HepG2 (cell line): Measurements from ENCODE around the gene SIAH1. TPM values are rescaled to one million over a fixed set of nuclear protein-coding genes. Genes with fewer than 3 reads are reported as not detected.
A peak's percentile ranks its signal among the peaks of the same experiment; 100 is the strongest.

ENCODE experiments used
- BORCS8-MEF2B ChIP-seq: sonication (generic); formaldehyde crosslinking; IDR thresholded peaks from 2 replicates; pipeline ENCODE4 v1.8.0; 2022; ENCODE audit warnings: mild to moderate bottlenecking, missing genetic modification reagents
- CCDC6 ChIP-seq: sonication (generic); formaldehyde crosslinking; IDR thresholded peaks from 2 replicates; pipeline ENCODE4 v1.8.1; 2022; ENCODE audit warnings: mild to moderate bottlenecking, missing genetic modification reagents, moderate library complexity
- EZH2 ChIP-seq: conservative IDR thresholded peaks from 2 replicates; pipeline ENCODE4 v1.6.1; 2012; ENCODE audit warnings: mild to moderate bottlenecking, low read depth, low read length, moderate library complexity
- FOSL1 ChIP-seq: sonication (generic); formaldehyde crosslinking; IDR thresholded peaks from 2 replicates; pipeline ENCODE4 v1.9.0; 2021; ENCODE audit warnings: missing genetic modification reagents, borderline replicate concordance
- GLI4 ChIP-seq: sonication (generic); formaldehyde crosslinking; IDR thresholded peaks from 2 replicates; pipeline ENCODE4 v1.5.1; 2020; ENCODE audit warnings: missing genetic modification reagents, mild to moderate bottlenecking, moderate library complexity, borderline replicate concordance
- KMT2B ChIP-seq: IDR thresholded peaks from 2 replicates; pipeline ENCODE4 v1.6.1; 2016; ENCODE audit warnings: missing genetic modification reagents, missing compliant biosample characterization
- MZF1 ChIP-seq: sonication (generic); formaldehyde crosslinking; IDR thresholded peaks from 2 replicates; pipeline ENCODE4 v1.8.1; 2023; ENCODE audit warnings: mild to moderate bottlenecking, missing genetic modification reagents, borderline replicate concordance
- PAX8 ChIP-seq: sonication (generic); formaldehyde crosslinking; IDR thresholded peaks from 2 replicates; pipeline ENCODE4 v1.8.0; 2022; ENCODE audit warnings: mild to moderate bottlenecking, missing genetic modification reagents, borderline replicate concordance
- PHF20 ChIP-seq: sonication (generic); formaldehyde crosslinking; IDR thresholded peaks from 2 replicates; pipeline ENCODE4 v1.5.0; 2020; ENCODE audit warnings: mild to moderate bottlenecking, missing genetic modification reagents
- PHF8 ChIP-seq: sonication (generic); formaldehyde crosslinking; IDR thresholded peaks from 2 replicates; pipeline ENCODE4 v1.5.0; 2020; ENCODE audit warnings: missing genetic modification reagents
- POLR2AphosphoS5 ChIP-seq: IDR thresholded peaks from 2 replicates; pipeline ENCODE4 v1.6.1; 2012; ENCODE audit warnings: low read depth, low read length
- SMAD3 ChIP-seq: sonication (generic); formaldehyde crosslinking; IDR thresholded peaks from 2 replicates; pipeline ENCODE4 v1.4.0; 2020; ENCODE audit warnings: missing genetic modification reagents
- ZFP1 ChIP-seq: IDR thresholded peaks from 2 replicates; pipeline ENCODE4 v1.6.1; 2016
- ZNF331 ChIP-seq: sonication (generic); formaldehyde crosslinking; IDR thresholded peaks from 2 replicates; pipeline ENCODE4 v1.4.0; 2020; ENCODE audit warnings: missing genetic modification reagents
- ZNF34 ChIP-seq: sonication (generic); formaldehyde crosslinking; IDR thresholded peaks from 2 replicates; pipeline ENCODE4 v1.4.0; 2020; ENCODE audit warnings: mild to moderate bottlenecking, missing genetic modification reagents, borderline replicate concordance
- ZNF543 ChIP-seq: sonication (generic); formaldehyde crosslinking; IDR thresholded peaks from 2 replicates; pipeline ENCODE4 v1.4.0; 2020; ENCODE audit warnings: mild to moderate bottlenecking, missing genetic modification reagents
- ZNF629 ChIP-seq: sonication (generic); formaldehyde crosslinking; conservative IDR thresholded peaks from 2 replicates; pipeline ENCODE4 v1.5.0; 2020; ENCODE audit warnings: missing genetic modification reagents
- polyA plus RNA-seq, 8 experiments: library from polyadenylated mRNA; depleted of rRNA in 3 of 8; stranded (reverse) in 7 of 8; unstranded in 1 of 8; fragments of >200 nt; fragmentation: Illumina TruSeq in 4 of 8; extraction: Trizol in 4 of 8; gene quantifications; 2 replicates each; pipeline versions ENCODE4 v1.2.1 to v1.2.3, GENCODE V29; 2011 to 2016; ENCODE audit warnings: low read depth in 4 of 8, missing spikeins in 1 of 8, mixed read lengths in 1 of 8; ENCODE audit not compliant: insufficient read depth in 1 of 8
- total RNA-seq, 5 experiments: library from RNA; depleted of rRNA; stranded (reverse); fragments of >200 nt; fragmentation: Illumina TruSeq; extraction: Trizol; gene quantifications; 2 replicates each; pipeline ENCODE4 v1.2.3, GENCODE V29; 2016; ENCODE audit warnings: low read depth in 1 of 5
- TF ChIP-seq, protein P1 (sequence below): sonication (generic); formaldehyde crosslinking; IDR thresholded peaks from 2 replicates; pipeline ENCODE4 v1.4.0; 2020; ENCODE audit warnings: missing genetic modification reagents
- TF ChIP-seq, protein P2 (sequence below): sonication (generic); formaldehyde crosslinking; IDR thresholded peaks from 2 replicates; pipeline ENCODE4 v1.5.1; 2020; ENCODE audit warnings: missing genetic modification reagents, mild to moderate bottlenecking, borderline replicate concordance
- TF ChIP-seq, protein P3 (sequence below): sonication (generic); formaldehyde crosslinking; IDR thresholded peaks from 2 replicates; pipeline ENCODE4 v1.5.1; 2020; ENCODE audit warnings: missing genetic modification reagents, mild to moderate bottlenecking, borderline replicate concordance

SIAH1 gene
- total and polyA plus RNA-seq, 2 of the 13 experiments (the other 11 are each of a cell fraction or from before 2014, with no cell fraction given): 16.0 to 28.6 TPM

DNA sequence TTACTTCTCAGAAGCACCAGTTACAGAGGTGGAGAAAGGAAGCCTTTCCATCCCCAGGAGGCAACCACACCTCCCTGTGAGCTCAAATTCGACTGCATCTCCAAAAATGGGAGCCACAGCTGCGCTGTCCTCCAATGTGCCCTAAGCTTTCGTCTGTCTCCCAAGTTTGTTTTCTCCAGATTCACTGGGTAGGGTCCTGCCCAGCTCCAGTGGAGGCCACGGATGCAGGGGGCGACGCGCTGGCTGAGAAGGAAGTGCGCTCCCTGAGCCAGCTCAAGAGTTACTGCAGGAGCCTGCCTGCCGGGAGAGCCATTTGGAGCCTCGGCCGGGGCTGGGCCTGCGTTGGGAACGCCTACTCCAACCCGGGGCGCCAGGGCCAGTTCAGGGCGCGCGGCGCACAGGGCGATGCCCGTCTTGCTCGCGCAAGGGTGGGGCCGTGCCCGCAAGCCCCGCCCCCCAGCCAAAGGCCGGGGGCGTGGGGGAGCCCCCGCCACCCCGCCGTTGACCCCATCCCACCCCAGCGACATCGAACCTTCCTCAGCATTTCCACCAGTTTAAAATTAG, 19.5 kb downstream of the SIAH1 start (continued):
- TF ChIP-seq, protein P1, sequence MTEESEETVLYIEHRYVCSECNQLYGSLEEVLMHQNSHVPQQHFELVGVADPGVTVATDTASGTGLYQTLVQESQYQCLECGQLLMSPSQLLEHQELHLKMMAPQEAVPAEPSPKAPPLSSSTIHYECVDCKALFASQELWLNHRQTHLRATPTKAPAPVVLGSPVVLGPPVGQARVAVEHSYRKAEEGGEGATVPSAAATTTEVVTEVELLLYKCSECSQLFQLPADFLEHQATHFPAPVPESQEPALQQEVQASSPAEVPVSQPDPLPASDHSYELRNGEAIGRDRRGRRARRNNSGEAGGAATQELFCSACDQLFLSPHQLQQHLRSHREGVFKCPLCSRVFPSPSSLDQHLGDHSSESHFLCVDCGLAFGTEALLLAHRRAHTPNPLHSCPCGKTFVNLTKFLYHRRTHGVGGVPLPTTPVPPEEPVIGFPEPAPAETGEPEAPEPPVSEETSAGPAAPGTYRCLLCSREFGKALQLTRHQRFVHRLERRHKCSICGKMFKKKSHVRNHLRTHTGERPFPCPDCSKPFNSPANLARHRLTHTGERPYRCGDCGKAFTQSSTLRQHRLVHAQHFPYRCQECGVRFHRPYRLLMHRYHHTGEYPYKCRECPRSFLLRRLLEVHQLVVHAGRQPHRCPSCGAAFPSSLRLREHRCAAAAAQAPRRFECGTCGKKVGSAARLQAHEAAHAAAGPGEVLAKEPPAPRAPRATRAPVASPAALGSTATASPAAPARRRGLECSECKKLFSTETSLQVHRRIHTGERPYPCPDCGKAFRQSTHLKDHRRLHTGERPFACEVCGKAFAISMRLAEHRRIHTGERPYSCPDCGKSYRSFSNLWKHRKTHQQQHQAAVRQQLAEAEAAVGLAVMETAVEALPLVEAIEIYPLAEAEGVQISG (CRISPR knock-in tag): peak; percentile 38; the same call in 1 of the 2 replicates
- TF ChIP-seq BORCS8-MEF2B (CRISPR knock-in tag) (peak; percentile 57), GLI4 (CRISPR knock-in tag) (0 out of 2 replicates have a peak, but pooled peaks have one; percentile 85), ZFP1 (peak; percentile 20; the same call in 1 of the 2 replicates), ZNF331 (CRISPR knock-in tag) (peak; percentile 55; the same call in 1 of the 2 replicates), POLR2AphosphoS5 (peak; percentile 83), FOSL1 (no peak), MZF1 (CRISPR knock-in tag) (0 out of 2 replicates have a peak, but pooled peaks have one; percentile 36), PAX8 (CRISPR knock-in tag) (no peak), KMT2B (CRISPR knock-in tag) (no peak), EZH2 (no peak), ZNF34 (CRISPR knock-in tag) (0 out of 2 replicates have a peak, but pooled peaks have one; percentile 60), ZNF543 (peak; percentile 79; the same call in 1 of the 2 replicates), PHF8 (CRISPR knock-in tag) (peak; percentile 64), ZNF629 (no peak; the same call in 1 of the 2 replicates), SMAD3 (CRISPR knock-in tag) (no peak), CCDC6 (CRISPR knock-in tag) (peak; percentile 87; the same call in 1 of the 2 replicates), PHF20 (0 out of 2 replicates have a peak, but pooled peaks have one; percentile 43)
- TF ChIP-seq, protein P2, sequence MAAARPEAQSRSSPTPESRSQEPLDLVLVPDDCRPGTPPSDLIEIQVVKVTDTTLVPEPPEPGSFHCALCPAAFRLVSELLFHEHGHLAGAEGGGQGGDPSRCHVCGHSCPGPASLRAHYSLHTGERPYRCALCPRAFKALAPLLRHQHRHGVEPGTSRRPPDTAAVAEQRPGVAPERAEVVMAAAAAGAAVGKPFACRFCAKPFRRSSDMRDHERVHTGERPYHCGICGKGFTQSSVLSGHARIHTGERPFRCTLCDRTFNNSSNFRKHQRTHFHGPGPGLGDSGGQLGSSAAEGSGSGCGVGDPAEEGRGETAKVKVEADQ (CRISPR knock-in tag): peak; percentile 87; the same call in 1 of the 2 replicates
- TF ChIP-seq, protein P3, sequence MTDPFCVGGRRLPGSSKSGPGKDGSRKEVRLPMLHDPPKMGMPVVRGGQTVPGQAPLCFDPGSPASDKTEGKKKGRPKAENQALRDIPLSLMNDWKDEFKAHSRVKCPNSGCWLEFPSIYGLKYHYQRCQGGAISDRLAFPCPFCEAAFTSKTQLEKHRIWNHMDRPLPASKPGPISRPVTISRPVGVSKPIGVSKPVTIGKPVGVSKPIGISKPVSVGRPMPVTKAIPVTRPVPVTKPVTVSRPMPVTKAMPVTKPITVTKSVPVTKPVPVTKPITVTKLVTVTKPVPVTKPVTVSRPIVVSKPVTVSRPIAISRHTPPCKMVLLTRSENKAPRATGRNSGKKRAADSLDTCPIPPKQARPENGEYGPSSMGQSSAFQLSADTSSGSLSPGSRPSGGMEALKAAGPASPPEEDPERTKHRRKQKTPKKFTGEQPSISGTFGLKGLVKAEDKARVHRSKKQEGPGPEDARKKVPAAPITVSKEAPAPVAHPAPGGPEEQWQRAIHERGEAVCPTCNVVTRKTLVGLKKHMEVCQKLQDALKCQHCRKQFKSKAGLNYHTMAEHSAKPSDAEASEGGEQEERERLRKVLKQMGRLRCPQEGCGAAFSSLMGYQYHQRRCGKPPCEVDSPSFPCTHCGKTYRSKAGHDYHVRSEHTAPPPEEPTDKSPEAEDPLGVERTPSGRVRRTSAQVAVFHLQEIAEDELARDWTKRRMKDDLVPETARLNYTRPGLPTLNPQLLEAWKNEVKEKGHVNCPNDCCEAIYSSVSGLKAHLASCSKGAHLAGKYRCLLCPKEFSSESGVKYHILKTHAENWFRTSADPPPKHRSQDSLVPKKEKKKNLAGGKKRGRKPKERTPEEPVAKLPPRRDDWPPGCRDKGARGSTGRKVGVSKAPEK: peak; percentile 51; the same call in 1 of the 2 replicates
